NOMO-1 (cell line): ENCODE measurements around the gene CNIH3.
A peak's percentile ranks its signal among the peaks of the same experiment; 100 is the strongest.
"Not testable (repeated sequence)": the region's sequence is repeated elsewhere in the genome, so short reads cannot be mapped to it uniquely, and the experiment has no call there.

Experiments used
- DNase-seq, 2 experiments: peaks; one replicate each; lab custom pipeline; 2025; ENCODE audit not compliant: unreplicated experiment in 2 of 2; lab: John Stamatoyannopoulos, UW

The CNIH3 gene

DNA sequence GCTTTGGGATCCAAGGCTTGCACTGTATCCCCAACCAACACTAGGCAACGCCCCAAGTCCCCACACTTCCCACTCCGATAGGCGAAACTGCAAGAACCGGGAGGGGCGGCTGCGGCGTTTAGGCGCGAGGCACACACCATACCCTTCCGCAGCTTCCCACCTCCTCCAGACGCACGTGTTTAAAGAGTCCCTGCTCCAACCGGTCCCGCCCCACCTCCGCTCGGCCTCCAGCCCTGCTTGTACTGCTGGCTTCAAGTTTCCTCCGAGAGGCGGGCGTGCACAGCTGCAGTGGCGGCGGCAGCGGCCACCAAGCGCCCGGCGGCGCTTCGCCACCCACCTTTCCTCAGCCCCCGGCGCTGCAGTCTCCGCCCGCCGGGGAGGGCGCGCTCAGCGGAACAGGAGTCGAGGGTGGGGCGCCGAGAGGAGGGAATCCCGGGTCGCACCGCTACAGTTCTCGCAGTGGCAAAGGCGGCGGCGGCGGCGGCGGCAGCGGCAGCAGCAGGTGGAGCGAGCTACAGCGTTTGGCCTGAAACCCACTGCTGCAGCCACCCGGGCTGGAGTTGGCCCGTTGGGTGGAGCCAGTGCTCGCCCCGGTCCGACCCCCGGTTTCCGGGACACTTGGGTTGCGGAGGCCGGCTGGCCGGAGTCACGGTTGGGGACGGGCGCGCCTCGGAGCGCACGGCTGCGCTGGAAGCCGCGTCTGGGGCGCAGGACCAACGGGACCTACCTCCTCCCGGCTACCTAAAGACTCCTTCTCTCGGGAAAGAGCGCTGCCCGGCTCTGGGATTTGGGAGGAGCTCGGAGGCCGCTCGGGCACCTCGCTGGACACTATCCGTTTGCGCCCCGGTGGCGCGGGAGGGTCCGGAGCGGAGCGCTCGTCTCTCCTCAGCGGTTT, at the start of gene CNIH3:
Gene CNIH3, plus strand, starts transcription at position 457 of the 895 bp plus-strand sequence. CDS start 858 bp downstream, outside the sequence.
- peak; percentile 68 to 80 for DNase-seq

DNA sequence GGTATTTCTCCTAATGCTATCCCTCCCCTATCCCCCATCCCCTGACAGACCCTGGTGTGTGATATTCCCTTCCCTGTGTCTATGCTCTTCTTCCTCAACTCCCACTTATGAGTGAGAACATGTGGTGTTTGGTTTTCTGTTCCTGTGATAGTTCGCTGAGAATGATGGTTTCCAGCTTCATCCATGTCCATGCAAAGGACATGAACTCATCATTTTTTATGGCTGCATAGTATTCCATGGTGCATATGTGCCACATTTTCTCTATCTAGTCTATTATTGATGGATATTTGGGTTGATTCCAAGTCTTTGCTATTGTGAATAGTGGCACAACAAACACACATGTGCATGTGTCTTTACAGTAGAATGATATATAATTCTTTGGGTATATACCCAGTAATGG, 49.6 kb upstream of the CNIH3 start:
- not testable (repeated sequence) for DNase-seq

GRCh38 chr1:224569276-224569675, 46.8 kb upstream of the CNIH3 start:
- DNase-seq: no peak

- DNase-seq: not testable (repeated sequence)
Observed at GRCh38 chr1:224571975-224572374, 44.1 kb upstream of the CNIH3 start.

DNA sequence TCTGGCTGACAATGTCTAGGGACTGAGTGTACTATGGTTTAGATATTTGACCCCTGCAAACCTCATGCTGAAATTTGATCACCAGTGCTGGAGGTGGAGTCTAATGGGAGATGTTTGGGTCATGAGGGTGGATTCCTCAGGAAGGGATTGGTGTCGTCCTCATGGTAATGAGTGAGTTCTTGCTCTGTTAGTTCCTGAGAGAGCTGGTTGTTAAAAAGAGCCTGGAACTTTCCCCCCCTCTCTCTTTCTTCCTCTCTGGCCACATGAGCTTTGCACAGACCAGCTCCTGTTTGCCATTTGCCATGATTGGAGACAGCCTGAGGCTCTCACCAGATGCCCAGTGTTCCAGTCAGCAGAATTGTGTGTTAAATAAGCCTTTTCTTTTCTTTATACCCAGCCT, 36.6 kb upstream of the CNIH3 start:
- DNase-seq: no peak

DNA sequence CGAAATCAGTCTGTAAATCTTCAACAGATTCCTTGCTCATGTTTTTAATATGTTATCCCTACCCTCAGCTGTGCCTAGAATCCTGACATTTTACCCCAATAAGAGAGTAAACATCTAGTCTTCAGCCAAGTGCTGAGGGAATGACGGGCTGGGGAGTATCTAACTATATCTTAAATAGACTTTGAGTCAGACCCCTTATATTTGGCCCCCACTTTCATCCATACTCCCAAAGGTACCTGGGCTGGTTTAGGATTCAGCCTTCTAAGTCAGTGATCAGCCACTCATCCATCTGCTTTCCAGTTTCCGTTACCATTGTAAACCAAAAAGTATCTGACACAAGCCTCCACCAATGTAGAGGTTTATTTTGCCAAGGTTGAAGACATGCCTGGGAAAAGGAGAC, 36.1 kb upstream of the CNIH3 start:
- DNase-seq: no peak

DNA sequence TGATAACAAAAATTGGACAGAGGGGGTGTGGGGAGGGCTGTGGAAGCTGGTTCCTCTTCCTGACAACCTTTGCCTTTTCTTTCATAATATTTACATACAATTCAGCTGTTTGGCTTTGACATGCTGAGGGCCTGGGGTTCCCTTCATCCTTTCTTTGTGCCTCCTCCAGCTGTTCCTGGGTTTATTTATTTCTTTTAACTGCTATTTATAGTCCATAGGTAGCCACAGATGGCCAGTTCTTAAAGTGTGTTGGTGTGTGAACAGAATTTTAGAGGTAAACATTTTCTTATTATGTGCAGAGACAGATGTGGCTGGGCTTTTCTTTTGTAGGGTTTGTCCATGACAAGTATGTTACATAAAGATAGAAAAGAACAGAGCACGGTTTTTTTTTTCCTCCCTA, 34.1 kb upstream of the CNIH3 start:
- DNase-seq: no peak

DNA sequence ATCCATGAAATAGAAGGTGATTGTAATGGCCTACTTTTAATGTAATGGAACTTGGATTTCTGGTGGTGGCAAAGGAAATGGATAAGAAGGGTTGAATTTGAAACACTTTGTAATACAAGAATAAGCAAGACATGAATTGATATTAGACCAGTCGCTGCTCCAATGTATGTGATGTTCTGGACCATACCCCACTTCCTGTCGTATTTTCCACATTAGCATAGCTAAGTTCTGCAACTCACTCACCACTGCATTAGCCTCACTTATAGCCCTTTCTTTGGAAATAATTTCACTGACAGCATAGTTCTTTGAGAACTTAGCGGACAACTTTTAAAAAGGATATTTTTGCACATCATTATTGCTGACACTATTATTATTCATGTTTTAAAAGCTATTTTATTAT, 32.3 kb upstream of the CNIH3 start:
- DNase-seq: no peak

- DNase-seq: no peak
Observed at GRCh38 chr1:224585051-224585450, 31.1 kb upstream of the CNIH3 start.

- DNase-seq: no peak
Observed at GRCh38 chr1:224587051-224587450, 29.1 kb upstream of the CNIH3 start.

GRCh38 chr1:224588515-224588914, 27.6 kb upstream of the CNIH3 start:
- no peak for DNase-seq

GRCh38 chr1:224589006-224589405, 27.1 kb upstream of the CNIH3 start:
- DNase-seq: no peak

DNA sequence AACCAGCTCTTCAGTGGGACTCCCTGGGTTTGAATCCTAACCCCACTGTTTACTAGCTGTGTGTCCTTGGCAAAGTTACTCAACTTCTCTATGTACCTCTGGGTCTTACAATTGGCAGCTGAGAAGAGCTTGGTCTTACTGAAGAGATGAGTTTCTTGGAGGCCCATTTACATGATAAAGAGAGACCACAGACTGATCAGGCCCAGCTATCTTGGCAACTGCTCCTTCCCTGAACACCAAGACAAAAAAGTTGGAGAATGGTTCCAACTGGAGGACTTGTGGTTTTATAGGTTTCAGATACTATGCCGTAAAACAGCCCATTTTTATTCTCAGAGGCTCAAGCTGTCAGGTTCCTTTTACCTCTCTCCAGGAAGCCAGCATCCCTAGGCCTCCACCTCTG, 24.8 kb upstream of the CNIH3 start:
- no peak for DNase-seq

DNA sequence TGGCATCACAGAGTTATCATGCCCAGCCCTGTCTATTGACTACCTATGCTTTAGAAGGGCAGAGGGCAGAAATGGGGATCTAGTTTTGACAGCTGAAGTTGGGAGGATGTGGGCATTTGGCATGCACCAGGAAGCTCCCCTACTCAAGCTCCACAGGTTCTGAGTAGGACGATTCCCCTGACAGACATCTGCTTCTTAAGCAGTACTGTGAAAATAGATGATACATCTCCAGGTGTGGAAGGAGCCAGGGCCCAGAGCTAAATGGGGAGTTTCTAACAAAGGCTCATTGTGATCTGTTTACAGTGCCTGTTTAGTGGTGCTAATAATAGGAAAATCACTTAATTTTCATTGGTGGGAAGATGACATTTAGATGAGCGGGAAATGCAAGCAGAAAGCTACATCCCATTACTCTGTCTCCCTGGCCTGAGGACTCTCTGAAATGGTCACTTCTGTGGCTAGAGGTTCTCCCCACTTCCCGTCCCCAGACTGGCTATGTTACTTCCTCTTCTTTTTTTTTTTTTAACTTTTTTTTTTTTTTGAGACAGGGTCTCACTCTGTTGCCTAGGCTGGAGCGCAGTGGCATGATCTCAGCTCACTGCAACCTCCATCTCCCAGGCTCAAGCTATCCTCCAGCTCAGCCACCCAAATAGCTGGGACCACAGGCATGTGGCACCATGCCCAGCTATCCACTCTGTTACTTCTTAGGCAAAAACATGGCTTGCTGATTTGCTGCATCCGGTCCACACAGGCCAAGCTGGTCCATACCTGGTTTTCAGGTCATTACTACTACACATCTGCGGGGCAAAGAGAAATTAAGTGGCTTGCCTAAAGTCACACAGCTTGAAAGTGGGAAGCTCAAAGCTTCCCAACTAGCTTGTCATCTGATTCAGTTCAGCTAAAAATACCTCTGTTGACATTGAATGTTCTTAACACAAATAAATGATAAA, 23.2 kb upstream of the CNIH3 start:
- DNase-seq: peak; percentile 54 to 60

DNA sequence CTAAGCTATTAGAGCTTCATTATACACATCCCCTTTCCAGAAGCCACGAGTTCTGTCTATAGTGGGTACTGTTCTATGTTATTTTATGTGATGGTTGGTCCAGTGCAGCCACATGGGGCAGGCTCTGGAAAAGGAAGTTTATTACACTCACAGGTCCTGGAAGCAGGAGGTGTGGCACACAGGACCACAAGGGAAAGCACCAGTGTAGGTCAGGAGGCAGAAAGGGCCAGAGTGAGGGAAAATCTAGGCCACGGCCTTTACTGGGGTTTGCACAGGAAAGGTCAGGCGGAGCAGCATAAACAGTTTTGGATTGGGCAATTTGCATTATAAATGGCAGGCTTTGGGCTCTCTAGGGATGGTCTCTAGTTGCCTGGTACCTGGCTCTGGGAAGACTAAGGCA, 21.8 kb upstream of the CNIH3 start:
- DNase-seq: no peak

GRCh38 chr1:224594851-224595250, 21.3 kb upstream of the CNIH3 start:
- no peak for DNase-seq

GRCh38 chr1:224605482-224606181, 10.5 kb upstream of the CNIH3 start:
- DNase-seq: no peak

- no peak for DNase-seq
Observed at GRCh38 chr1:224607188-224608148, 8.6 kb upstream of the CNIH3 start.

- DNase-seq: no peak
Observed at GRCh38 chr1:224609333-224609732, 6.8 kb upstream of the CNIH3 start.

- no peak for DNase-seq
Observed at GRCh38 chr1:224612246-224612645, 3.9 kb upstream of the CNIH3 start.
